ENCODE results near the gene DUSP18.
A peak's percentile ranks its signal among the peaks of the same experiment; 100 is the strongest.
"Not testable (repeated sequence)": the region's sequence is repeated elsewhere in the genome, so short reads cannot be mapped to it uniquely, and the experiment has no call there.

The DUSP18 gene

DNA sequence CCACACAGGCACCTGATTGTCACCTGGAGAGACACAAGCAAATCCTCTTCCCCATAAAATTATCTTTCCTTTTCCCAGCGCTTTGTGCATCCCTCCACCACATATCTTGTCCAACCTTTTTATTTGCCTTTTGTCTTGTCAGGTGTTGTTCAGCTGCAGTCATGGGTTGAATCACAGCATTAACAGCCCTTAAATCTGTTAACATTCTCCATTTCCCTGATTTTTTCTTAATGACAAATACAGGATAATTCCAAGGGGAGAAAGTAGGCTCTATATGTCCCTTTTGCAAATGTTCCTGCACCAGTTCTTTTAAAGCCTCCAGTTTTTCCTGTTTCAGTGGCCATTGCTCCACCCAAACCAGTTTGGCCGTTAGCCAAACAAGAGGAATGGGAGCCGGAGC lies 8.9 kb upstream of the DUSP18 start:
- not testable (repeated sequence) for DNase-seq

DNA sequence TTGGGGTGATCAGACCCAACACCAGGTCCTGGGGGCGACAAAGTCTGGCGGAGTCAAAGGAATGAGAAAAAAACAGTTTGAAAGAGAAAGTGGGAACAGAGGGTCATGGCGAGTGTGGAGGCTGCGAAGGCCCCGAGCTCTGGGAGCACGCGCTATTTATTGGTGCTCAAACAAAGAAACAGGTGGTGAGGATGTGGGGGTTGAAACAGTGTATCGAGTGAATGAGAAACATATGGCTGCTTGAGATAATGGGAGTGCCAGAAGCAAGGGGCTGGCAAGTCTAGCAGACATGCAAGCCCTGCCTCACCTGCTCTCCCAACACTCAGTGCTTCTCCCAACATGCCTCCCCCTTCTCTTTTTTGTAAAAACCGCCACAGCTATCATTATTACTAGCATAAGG lies 7.8 kb upstream of the DUSP18 start:
- DNase-seq: peak; percentile 48

DNA sequence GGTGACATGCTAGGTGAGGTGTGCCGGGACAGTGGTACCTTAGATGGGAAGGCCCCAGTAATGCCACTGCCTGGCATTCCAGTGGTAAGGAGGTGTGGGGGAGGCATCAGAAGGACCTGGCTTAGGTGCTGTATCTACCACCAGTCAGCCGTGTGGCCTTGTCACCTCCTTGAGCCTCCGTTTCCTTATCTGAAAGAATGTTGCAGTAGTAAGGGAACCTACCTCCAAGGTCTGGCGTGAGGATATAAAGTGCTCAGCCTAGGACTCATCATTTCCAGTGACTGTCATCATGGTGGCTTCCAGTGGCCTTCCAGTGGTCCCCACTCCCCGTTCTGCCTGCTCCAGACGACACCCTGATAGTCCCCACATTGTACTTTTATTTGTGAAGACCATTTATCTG lies 6.8 kb upstream of the DUSP18 start:
- no peak for DNase-seq

DNA sequence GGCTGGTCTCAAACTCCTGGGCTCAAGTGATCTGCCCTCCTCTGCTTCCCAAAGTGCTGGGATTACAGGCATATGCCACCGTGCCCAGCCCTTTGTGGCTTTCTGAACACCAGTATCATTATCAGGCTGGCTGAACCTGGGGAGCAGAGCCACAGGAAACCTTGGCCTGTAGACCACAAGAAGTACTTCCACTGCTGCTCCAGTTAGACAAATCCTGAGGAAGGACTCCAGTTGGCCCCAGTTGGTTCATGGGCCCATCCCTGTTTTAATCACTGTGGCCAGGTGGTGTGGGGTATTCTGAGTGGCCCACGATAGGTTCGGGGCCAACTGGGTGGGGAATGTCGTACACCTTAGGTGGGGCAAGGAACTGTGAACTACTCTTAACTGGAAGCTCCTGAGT lies 5.5 kb upstream of the DUSP18 start:
- DNase-seq: peak; percentile 79

DNA sequence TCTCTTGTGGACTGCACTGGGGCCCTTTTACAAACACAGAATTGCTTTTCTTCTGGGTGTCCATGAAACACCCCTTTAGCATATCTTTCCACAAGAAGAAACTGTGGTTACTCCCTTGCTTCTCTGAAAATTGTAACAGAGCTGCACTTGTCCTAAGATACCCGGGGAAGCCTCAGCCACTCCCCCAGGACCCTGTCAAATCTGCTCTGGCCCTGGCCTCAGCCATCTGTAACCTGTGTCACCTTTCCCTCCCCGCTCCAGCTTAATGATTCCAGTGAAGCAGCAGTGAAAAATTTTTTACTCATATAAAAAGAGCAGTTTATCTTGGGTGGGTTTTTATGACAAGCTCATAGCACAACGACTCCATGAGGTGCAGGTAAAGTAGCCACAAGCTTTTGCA lies 3.4 kb upstream of the DUSP18 start:
- no peak for DNase-seq

DNA sequence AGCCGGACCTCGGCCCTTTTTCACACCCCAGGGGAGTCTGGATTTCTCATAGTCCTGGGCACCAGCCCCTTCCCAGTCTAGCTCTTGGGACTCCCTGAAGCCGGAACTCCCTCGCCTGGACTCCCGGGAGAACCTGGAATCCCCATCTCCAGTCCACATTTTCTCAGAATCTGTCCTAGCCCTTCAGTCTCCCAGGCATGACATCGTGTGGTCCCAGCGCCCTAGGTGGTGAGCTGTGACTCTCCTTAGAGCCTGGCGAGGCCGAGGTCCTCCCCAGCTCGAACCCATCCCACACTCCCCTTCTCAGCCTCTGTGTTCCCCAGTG lies 673 bp upstream of the DUSP18 start:
- no peak for DNase-seq

DNA sequence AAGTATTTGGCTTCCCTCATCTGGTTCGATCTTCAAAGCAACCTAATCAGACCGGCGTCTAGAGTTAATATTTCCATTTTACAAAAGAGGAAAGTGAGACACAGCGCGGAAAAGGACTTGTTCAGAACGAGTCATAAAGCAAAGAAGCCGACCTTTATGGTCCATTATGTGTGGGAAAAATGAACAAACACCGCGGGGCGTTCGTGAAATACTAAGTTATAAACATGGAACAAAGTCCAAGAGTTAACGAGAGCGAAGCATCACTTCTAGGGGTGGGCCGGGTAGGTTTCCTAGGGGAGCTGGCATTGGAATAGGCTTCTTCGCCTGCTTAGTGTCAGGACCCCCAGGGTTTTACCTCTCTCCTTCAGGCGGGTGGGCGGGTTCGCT lies 575 bp downstream of the DUSP18 start:
- DNase-seq: no peak

DNA sequence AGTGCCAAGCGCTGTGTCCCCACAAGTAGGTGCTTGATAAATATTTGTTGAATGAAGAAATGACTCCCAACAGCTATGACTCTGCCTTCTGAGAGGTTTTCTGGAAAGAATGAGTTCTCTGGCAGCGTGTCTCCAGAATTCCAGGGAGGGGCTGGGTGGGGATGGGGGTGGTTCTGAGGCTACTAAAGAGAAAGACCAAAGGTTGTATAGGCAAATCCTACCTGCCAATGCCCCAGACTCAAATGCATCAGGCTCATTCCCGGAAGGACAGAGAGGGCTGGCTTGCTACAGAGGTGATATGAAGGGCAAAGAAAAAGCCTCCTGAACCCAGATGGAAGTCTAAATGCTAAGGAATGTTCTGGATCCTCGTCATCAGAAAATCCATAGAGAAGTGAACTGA lies 1.9 kb downstream of the DUSP18 start:
- DNase-seq: no peak

DNA sequence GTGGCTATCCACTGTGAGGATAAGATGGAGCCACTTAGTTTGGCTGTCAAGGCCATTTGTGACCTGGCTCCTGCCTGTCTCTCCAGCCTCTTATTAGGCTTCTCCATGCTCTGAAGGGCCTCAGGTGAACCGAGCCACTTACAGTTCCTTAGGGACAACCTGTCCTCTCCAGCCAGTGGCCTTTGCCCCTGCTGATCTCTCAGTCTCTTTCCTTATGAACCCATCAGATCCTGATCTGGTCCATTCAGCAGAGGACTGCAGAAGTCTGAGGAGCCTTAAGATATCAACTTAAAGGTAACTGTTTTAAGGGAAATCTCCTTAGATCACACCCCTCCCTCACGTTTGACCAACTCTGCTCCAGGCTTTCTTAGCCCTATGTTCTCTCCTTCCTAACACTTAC lies 2.4 kb downstream of the DUSP18 start:
- no peak for DNase-seq

DNA sequence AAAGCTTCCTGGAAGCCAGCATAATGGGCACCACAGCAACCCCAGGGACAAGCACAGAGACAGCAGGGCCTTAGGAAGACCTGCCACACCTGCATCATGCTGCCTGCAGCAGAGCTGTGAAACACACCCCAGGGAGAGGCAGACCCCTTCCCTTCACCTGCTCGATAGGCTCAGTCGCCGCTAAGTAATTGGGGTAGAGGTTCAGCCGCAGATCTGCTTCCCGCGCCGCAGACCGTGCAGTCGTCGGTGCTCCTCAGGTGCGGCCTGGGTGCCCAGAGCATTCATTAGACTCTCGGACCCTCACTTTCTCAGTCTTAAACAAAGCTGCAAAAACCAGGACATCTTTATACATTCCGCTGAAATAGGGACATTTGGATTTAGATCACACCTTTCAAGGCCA lies 2.9 kb downstream of the DUSP18 start:
- no peak for DNase-seq

DNA sequence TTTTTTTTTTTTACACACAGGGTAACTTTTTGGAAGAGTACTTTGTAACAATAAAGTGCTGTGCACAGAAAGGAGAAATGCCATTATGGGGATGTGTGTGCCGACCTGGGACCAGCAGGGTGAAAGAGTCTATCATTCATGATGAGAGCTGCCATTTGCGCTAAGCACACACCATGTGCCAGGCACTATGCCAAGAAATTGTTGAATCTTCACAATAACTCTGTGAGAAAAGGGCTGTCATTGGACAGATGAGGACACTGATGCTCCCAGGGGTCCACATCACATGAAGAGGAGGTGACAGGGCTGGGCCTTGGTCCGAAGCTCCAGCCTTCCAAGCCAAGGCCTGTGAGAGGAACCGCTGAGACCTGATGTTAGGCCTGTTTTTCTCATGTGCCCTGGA lies 5.6 kb downstream of the DUSP18 start:
- DNase-seq: no peak

DNA sequence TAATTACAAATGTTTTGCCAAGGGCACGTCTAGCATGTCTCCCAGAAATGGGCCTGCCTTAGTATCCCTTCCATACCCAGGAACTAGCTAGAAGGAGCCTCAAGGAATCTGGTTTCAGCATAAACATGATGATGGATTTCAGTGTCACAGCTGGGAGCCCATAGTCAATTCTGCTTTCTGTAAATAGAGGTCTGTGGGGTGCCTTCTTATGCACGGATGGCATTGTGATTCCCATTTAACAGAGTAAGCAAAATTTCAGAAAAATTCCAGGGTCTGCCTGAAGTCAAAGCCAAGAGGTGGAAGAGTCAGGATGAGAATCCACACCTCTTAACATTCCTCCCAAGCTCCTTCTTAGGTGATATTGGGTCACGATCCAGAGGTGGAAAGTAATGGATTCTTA lies 12.1 kb downstream of the DUSP18 start:
- no peak for DNase-seq

DNA sequence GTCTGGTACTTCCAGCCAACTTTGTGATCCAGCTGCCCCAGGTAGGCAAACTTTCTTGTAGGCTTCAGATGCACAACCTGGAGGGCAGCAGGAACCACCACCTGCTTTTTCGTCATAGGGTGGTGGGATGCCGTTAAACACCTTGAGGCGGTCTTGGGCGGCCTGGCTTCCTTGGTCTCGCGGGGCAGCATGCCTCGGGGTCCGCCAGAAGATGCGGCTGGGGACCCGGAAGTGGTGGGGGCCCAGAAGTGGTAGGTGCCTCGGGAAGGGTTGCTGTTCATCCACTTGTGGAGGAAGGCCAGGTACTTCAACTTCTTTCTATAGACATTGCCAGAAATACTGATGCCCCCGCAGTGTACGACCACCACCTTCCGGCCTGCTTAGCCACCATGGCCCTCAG lies 13.3 kb downstream of the DUSP18 start:
- no peak for DNase-seq

DNA sequence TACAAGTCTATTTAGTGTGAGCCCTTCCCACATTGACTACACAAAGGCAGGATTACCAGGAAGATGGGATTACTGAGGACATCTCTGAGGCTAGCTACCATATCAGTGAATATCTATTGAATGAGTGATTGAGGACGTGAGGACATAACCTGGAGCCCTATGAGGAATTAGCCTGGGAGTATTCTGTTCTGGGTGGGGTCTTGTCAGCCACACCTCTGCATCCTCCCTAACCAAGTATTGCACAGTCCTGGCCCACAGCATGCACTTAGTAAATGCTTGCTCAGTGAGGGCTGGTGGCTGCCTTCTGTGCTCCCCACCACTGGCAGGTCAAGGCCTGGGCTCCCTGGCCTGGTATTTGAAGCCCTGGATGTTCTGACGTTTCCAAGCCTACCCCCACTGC lies 14.8 kb downstream of the DUSP18 start:
- no peak for DNase-seq

DNA sequence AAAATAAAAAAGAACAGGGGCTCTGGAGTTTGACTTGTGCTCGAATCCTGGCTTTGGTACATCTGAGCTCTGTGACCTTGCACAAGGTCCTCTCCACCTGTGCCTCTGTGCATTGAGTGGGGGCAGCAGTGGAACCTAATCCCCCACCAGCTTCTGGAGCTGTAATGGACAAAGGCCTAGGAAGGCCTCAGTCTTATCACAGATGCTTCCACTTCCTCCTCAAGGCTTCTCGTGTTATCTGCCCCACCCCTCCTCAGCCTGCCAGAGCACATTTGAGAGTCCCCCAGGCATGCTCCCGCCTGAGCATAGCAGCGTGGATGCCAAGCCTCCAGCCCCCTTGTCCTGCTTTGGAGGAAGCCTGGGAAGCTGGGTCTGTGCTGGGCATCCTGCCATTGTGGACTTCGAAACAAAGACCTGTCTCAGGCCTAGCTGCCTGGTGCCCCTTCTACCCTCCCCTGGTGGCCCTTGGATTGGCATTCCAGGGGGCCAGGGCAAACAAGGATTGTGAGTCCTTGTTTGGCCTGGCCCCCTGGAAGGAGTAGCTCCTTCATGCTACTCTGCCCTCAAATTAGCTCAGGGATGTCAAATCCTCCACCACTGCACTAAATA lies 17.1 kb downstream of the DUSP18 start:
- peak; percentile 73 for DNase-seq

DNA sequence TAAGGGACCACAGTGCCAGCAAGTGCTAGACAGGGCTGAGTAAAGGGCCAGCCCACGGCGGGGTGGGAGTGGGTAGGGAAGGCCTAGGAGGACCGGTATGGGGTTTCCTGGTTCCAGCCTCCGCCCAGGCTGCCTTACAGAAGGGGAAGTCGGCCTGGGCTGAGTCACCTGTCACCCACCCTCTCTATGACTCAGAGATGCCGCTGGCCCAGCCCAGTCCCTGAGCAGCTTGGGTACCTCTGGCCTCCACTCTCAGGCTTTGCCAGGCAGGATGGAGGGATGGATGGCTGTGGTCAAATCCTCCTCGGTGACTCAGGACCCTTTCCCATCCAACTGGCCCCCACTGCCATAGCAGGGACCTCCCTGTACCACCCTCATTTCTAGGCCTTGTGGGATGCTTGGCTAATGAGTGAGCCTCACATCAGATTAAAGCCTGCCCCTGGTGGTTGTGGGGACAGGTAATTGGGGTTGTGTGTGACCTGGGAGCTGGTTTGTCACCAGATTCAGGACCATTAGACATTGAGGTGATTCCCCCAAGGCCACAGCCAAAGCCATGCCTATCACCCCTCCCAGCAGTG lies 18.2 kb downstream of the DUSP18 start:
- DNase-seq: peak; percentile 78

DNA sequence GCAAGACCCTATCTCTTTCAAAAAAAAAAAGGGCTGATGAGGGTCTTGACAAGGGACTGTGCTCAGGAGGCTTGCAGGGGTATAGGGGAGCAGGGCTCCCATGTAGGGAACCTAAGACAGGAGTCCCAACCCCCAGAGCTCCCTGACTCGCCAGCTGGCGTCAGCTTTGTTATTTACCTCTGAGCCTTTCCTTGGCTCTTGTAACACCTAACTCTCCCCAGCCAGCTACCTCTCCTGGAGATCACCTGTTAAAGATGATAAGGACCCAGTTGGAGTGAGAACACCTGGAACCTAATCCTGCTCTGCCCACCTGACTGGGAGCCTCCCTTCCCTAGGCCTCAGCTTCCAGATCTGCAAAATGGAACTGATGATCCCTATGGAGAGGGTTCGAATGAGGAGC lies 18.9 kb downstream of the DUSP18 start:
- DNase-seq: no peak

DNA sequence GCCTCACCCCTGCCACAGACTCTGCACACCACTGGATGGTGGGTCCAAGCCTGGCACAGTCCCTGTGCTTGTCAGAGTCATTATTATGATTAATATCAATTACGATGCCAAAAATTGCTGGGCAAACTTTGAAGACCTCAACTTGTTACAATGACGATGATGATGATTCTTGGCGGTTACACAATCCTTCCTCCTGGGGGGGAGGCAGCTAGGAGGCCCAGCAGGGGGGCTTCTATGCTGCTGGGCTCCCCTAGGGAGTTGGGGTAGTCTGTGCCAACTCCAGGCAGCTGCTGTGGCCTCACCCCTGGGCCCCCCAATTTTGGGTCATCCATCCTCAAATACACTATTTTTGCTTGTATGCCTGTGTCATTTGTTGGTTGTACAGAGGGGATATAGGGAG lies 20.1 kb downstream of the DUSP18 start:
- DNase-seq: no peak

DNA sequence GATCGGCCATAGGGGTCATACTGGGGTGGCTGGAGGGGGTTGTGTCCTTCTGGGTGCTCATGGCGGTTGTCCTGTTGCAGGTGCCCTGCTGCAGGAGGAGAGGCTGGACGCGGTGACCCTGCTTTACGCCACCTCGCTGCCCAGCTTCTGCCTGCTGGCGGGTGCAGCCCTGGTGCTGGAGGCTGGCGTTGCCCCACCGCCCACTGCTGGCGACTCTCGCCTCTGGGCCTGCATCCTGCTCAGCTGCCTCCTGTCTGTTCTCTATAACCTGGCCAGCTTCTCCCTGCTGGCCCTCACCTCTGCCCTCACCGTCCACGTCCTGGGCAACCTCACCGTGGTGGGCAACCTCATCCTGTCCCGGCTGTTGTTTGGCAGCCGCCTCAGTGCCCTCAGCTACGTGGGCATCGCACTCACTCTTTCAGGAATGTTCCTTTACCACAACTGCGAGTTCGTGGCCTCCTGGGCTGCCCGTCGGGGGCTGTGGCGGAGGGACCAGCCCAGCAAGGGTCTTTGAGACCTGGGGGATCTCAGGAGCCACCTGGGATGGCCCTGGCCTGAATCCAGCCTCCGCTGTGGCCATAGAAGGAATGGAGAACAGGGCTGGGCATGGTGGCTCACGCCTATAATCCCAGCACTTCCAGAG lies 21.0 kb downstream of the DUSP18 start:
- no peak for DNase-seq

DNA sequence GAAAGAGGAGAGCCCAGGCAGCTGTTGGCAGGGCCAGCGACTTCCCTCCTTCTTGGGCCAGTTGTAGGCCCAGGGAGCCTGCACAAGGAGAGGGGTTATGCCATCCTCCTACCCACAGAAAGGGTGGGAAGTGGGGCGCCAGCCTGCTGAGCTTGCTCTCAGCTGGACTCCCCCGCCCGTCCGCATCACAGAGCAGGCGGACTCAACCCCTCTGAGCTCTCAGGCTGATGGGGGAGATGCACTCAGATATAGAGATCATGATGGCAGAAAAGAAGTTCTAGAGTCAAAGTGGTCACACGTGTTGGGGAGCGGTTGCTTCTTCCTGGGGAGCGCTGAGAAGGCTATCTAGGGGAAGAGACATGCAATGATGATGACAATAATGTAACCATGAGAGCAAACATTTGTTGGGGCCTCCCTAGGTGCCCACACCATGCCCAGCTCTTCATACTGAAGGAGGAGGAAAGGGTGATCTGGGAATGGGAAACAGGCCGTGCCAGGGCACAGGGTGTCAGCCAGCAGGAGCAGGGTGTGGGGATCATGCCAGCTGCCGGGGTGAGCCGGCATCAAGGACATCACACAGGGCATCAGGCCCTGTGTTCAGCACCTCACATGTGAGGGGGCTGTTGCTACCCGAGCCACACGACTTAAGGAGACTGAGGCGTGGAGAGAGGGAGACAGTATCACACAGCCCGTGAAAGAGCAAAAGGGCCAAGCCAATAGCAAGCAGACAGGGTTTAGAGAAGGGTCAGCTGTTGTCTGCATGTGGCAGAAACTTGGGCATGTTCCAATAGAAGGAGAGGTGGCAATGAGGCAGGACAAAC lies 24.4 kb downstream of the DUSP18 start:
- no peak for DNase-seq

DNA sequence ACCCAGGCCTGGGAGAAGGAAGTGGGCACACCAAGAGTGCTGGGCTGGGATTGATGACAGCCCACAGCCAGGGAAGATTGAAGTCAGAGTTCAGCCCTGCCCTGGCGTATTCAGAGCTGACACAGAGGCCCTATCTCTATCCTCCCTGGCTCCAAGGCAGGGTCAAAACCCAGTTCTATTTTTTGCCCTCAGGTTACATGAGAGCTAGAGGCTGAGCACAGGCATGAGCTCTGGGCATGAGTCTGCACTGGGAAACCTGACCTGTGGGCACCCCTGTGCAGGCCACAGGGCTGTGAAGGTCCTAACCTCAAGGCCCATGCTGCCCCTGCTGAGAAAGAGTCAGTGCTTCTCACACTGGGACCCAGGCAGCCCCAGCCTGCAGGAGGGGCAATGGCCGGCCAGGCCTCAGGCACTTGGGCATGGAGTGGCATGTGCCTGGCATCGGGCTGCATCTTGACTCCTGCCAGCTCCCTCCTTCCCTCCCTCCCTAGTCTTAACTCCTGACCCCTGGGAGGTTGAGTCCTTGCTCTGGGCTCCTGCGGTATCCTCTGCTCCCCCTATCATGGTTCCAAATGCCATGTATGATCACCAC lies 26.7 kb downstream of the DUSP18 start:
- no peak for DNase-seq

DNA sequence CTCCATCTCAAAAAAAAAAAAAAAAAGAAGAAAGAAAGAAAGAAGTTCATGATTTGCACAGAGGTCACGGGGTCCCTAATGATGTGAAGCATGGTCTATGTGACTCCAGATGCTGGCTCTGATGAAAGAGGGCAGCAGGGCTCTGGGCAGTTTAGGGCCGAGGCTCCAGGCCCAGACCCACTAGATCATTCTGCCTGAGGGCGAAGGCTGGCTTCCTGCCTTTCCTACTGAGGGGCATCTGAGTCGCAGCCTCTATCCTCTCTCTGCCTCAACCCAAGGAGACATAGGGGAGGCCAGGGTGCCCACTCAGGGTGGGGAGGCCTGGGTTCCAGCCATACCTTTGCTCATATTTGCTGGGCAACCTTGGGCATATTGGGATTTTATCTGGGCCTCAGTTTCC lies 27.3 kb downstream of the DUSP18 start:
- DNase-seq: no peak

DNA sequence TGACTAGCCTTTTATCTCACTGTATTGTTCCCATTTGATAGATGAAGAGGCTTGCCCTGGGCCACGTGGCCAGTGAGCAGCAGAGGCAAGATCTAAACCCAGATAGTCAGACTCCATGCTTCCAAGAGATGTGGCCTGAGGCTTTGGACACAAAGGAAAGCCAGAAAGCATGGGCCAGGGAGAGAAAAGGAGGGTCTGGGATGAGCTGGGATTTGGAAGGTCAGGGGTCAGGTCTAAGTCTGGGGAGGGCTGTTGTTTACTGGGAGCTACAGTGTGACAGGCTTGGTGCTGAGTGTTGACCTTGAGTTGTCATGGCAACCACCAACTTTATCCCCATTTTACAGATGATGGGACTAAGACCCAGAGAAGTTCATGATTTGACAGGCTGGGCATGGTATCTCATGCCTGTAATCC lies 30.0 kb downstream of the DUSP18 start:
- DNase-seq: no peak

Measured in hematopoietic multipotent progenitor cell treated with erythropoietin and hydrocortisone succinate and interleukin-3 and kit ligand, for 4 days (in vitro differentiated cells).